Left forelimb (tissue), 1 donor: Measurements from ENCODE around the gene AQP7.
"Not testable (repeated sequence)": the region's sequence is repeated elsewhere in the genome, so short reads cannot be mapped to it uniquely, and the experiment has no call there.

Source experiments
- DNase-seq: peaks from one replicate; pipeline ENCODE4 v3.0.0-alpha.2; 2018; ENCODE audit warnings: low spot score

Gene AQP7

DNA sequence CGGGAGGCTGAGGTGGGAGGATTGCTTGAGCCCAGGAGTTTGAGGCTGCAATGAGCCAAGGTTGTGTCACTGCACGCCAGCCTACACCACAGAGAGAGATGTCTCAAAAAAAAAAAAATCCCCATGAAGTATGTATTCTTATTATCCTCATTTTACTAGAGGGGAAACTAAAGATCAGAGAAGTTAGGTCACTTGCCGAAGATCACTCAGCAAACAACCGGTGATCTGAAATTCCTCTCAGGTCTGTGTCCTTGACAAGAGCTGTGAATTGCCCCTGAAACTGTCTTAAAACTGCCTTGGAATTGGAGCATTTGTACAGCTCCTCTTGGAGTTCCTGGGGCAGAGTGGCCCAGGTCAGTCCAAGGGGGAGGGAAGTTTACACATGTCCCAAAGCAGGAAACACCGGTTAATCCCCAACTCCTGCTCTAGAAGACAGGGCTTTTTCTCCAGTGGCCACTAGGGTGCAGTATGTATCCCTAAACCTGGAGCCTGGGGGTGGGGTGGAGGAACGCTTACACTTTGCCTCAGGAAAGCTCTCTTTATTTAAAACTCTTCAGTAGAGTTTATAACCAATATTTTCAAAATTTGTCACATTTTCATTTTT, 27.6 kb downstream of the AQP7 start:
- no peak for DNase-seq

DNA sequence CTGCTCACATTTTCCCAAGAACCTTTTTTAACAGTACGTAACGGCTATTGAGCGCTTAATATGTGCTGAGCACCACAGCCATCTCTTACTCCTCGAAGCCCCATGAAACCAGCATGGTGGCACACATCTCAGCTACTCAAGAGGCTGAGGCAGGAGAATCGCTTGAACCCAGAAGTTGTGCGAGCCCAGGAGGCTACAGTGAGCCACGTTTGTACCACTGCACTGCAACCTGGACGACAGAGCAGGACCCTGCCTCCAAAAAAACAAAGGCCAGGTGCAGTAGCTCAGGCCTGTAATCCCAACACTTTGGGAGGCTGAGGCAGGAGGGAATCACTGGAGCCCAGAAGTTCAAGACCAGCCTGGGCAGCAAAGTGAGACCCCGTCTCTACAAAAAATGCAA, 28.2 kb downstream of the AQP7 start:
- no peak for DNase-seq

DNA sequence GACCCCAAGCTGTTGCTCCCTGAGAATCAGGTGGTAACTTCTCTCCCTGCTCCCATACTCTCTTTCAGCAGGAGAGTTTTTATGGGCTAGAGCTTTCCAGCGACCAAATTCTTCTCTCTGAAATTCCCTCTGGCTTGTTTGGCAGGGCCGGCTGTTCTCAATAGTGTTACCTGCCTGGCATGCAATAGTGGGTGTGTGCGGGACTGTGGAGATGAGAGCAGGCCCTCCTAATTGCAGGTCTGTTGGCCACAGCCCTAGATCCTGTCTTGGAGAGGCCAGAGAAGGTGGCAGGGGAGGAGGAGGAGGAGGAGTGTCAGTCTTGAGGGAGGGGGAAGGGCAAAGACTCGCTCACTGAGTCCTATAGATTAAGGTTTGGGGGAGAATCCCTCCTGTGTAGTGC, 29.5 kb downstream of the AQP7 start:
- no peak for DNase-seq

DNA sequence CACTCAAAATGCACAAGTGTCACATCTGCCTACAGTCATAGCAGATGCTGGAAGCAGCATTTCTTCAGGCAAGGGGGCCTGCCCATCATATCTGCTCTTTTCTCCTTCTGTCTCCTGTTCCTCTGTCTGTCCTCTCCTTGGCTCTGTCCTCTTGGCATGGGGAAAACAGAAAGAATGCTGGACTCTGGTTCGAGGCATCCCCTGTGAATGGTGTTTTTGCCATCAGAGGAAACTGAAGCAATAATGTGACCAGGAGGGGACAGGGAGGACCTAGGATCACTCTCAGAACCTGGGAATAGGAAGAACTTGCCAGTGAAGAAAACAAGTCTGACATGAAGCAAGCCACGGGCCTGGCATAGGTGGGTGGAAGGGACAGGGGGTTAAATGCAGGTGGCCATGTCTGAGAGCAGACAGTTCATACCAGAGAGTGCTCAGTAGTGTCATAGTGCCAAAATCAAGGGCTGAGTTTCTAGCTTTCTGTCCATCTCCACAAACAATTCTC, 35.3 kb downstream of the AQP7 start:
- DNase-seq = no peak

DNA sequence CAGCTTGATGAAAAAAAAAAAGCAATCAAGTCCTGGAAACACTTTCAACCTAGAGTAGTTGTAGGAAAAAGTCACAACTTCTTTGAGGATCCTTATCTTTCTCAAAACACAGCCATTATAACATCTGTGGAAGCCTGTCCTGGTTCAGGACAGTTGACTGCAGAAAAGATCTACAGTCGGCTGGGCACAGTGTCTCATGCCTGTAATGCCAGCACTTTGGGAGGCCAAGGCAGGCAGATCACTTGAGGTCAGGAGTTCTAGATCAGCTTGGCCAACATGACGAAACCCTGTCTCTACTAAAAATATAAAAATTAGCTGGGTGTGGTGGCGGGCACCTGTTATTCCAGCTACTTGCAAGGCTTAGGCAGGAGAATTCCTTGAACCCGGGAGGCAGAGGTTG, 37.6 kb downstream of the AQP7 start:
- DNase-seq = not testable (repeated sequence)

DNA sequence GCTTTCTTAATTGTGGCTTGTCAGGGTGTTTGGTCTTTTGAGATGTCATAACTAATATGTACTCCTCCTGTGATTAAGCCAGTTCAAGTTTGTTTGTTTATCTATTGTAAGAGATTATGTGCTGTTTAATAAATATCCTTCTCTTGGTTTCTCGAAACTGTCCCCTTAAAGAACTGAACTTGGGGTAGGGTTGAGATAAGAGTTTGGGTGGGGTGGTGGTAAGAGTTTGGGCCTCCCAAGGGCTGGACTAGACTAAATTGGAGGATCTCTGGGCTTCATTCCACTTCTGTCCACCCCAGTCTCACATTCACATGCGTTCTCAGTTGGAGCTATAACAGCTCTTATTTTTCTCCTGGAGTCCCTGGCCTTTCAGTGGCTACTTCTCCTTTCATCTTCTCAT, 38.2 kb downstream of the AQP7 start:
- no peak for DNase-seq

DNA sequence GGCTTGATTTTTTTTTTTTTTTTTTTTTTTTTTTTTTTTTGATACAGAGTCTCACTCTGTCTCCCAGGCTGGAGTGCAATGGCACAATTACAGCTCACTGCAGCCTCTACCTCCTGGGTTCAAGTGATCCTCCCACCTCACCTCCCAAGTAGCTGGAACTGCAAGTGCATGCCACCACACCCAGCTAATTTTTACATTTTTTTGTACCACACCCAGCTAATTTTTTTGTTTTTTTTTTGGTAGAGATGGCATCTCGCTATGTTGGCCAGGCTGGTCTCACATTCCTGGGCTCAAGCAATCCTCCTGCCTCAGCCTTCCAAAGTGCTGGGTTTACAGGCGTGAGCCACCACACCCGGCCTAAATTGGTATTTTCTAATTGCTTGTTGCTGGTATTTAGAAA, 43.7 kb downstream of the AQP7 start:
- not testable (repeated sequence) for DNase-seq

DNA sequence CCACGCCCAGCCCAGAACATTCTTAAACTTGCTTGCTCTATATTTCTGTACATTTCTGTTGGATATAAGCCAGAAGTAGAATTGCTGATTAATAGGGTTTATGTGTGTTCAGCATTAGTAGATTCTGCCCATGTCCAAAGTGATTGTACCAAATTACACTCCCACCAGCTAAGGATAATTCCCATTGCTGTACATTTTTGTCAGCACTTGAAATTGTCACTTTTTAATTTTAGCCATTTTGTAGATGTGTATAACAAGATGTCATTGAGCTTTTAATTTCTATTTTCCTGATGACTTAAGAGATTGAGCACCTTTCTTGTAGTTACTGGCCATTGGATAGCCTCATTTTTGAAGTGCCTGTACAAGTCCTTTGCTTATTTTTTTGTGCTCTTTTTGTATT, 46.4 kb downstream of the AQP7 start:
- no peak for DNase-seq

DNA sequence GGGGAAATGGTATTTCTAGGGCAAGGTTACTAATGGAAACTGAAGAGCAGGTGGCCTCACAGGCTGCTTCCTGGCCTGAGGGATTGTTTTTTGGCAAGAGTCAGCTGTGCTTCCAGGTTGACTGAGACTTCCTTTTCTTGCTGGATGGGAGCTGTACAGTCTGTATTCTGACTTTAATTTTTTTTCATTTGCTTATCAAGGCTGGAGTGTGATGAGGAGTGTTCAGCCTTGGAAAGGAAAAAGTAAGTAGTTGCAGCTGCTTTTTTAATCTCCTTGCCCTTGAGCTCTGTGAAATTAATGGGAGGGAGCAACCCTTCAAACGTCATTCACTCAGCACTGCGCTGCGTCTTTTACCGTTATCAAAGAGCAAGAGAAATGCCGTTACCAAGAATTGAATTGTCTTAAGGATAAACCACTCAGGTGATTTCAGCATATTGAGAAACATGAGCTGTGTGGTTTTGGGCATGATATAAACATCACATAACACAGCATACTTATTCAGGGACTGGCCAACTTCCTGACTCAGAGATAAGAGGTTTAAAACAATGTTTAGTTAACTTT, 47.6 kb downstream of the AQP7 start:
- no peak for DNase-seq

DNA sequence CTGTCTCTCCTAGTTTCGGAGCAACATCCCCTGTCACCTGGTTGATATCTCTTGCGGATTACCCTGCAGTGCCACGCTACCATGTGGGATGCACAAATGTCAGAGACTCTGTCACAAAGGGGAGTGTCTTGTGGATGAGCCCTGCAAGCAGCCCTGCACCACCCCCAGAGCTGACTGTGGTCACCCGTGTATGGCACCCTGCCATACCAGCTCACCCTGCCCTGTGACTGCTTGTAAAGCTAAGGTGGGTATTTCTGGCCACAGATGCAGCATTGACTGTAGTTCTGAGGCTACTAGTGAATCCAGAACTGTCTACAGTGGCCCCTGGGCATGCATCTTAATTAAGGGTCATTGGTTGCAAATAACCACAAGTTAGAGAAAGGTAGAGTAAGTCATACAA, 50.8 kb downstream of the AQP7 start:
- no peak for DNase-seq

DNA sequence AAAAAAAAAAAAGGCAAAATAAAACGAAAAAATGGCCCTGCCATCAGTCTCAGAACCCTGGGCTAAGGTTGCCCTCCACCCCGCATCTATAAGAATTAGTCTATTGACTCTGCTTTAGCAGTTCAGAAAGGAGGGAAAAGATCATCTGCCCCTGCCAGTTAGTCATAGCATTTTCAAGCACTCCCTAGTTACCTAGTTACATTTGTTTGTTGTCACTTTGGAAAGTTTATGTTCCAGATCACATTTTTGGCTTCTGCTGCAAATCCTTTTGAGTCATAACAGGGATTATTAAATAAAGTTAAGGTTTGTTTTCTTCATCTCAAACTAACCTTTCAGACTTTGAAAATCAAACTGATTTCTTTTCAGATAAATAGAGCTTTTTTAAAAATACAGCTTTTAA, 52.1 kb downstream of the AQP7 start:
- no peak for DNase-seq

DNA sequence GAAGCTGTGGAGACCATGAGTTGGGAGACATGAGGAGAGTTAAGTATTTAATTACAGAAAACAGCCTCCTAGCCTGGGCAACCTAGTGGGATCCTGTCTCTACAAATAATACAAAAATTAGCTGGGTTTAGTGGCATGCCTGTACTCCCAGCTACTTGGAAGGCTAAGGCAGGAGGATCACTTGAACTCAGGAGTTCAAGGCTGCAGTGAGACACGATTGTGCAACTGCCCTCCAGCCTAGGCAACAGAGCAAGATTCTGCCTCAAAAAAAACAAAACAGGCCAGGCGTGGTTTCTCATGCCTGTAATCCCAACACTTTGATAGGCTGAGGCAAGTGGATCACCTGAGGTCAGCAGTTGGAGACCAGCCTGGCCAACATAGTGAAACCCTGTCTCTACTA, 52.6 kb downstream of the AQP7 start:
- DNase-seq = no peak

DNA sequence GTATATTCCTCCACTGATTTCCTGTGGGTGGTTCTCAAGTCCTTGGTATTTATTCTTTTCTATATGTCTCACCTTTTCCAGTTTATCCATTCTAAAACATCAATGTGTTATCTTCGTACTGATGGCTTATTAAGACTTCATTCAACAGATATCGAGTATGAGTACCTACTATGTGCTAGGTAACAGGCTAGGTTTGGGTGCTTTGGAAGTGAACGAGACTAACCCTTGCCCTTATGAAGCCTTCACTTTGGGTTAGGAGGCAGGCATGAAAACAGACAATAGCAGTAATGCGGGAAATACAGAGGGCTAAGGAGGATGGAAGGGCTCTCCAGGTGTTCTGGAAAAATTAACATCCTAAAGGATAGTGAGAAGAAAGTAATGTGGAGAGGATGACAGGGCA, 53.4 kb downstream of the AQP7 start:
- DNase-seq = no peak

DNA sequence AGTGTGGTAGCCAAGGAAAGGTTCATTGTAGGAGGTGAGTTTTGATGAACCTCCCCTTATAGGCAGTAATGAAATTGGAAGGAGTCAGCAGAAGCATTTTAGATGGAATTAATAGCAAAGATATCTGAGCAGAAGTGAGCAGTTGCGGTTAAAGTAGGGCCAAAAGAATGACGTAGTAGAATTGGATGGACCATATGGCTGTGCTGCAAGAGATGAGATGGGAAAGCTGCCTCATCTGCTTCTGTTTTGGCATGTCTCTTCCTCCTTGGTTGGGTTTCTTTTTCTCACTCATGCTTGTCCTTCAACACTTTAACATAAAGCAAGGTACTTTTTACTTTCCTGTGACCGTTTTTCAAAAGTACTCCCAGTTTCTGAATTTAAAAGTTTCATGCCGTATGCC, 55.8 kb downstream of the AQP7 start:
- no peak for DNase-seq

DNA sequence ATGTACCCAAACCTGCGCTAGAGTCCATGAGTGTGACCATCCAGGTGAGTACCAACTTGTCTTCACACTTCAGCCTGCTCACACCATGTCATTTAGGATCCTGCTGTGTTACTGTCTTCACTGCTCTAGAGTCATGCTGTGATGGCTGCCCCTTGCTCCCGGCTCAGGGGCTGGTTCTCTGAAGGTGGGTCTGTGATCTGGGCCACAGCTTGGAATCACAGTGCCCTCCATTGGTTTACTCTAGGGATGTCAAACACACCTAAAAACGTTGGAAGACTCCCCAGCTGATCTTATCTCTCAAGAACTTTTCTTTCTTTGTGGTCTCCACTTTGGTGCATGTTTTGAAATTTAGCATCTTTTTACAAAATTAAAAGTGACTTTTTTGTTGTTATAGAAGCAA, 58.2 kb downstream of the AQP7 start:
- no peak for DNase-seq

DNA sequence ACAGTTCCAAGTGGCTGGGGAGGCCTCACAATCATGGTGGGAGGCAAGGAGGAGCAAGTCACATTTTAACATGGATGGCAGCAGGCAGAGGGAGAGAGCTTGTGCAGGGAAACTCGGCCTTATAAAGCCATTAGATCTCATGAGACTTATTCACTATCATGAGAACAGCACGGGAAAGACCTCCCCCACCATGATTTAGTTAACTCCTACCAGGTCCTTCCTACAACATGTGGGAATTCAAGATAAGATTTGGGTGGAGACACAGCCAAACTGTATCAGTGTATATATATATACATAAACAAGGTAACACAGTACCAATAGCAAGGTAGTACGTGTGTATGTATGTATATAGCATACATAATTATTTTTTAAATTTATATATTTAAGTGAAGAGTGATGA, 61.2 kb downstream of the AQP7 start:
- no peak for DNase-seq

DNA sequence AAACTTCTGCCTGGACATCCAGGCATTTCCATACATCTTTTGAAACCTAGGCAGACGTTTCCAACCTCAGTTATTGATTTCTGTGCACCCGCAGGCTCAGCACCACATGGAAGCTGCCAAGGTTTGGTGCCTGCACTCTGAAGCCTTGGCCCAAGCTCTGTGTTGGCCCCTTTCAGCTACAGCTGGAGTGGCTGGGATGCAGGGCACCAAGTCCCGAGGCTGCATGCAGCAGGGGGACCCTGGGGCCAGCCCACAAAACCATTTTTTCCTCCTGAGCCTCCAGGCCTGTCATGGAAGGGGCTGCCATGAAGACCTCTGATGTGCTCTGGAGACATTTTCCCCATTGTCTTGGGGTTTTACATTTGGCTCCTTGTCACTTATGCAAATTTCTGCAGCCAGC, 62.2 kb downstream of the AQP7 start:
- DNase-seq = no peak
